ENCODE measurements around the gene PKMYT1. TPM values are rescaled to one million over a fixed set of nuclear protein-coding genes. Genes with fewer than 3 reads are reported as not detected.

The PKMYT1 gene
- total and polyA plus RNA-seq, 9 of the 15 experiments (the other 6 are each of a cell fraction or from before 2014, with no cell fraction given): 8.7 to 201 (median 37.8) TPM

DNA sequence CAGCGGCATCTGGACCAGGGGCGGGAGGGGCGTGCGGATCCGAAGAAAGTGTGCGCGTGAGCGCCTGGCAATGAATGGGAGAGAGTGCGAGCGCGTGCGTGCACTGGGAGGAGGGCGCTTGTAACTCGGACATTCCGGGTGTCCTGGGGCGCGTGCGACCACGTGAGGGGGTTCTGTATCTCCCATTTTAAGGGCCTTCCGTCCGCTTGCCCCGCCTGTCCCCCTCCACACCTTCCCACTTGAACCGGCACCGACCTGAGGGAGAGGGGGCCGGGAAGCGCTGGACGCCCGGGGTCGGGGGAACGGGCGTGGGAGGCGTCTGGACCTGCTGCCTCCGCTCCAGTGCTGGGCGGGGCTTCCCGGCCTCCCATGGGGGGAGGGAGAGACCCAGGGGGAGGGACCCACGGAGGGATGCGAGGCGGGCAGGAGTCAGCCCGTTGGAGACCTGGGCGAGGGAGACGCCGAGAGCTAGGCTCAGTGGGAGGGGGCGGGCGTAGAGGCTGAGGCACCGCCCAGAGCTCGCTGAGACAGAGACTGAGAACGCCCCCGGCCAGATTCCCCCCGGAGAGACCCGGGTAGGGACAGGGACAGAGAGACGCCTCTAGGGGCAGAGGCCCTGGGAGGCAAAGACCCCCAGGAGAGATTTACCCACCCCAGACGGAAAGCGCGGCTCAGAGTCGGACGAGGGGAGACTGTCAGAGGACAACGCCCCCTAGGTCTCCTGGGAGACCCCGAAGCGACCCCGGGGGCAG is 16.3 kb downstream of the PKMYT1 start, which contains the start of gene KREMEN2 (continued):
- TF ChIP-seq, protein P1, sequence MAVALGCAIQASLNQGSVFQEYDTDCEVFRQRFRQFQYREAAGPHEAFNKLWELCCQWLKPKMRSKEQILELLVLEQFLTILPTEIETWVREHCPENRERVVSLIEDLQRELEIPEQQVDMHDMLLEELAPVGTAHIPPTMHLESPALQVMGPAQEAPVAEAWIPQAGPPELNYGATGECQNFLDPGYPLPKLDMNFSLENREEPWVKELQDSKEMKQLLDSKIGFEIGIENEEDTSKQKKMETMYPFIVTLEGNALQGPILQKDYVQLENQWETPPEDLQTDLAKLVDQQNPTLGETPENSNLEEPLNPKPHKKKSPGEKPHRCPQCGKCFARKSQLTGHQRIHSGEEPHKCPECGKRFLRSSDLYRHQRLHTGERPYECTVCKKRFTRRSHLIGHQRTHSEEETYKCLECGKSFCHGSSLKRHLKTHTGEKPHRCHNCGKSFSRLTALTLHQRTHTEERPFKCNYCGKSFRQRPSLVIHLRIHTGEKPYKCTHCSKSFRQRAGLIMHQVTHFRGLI (CRISPR knock-in tag; IDR thresholded peaks at IDR 0.05): no peak
- no peak for TF ChIP-seq XRCC5 (IDR thresholded peaks at IDR 0.05; ENCODE audit: low read depth, low read length)
- TF ChIP-seq YBX1 (IDR thresholded peaks at IDR 0.05): no peak

- Histone ChIP-seq H3K4me2 (ENCODE audit: insufficient read depth, low read length) (peak overlapping the region; percentile 71), H3K4me3 (peak overlapping the region; percentile 53), H3K27ac (ENCODE audit: extremely low read depth, low read depth, low read length) (peak overlapping the region; percentile 83), H3K9ac (ENCODE audit: insufficient read depth in 1 of 2, low read depth in 2 of 2, low read length in 2 of 2) (peak overlapping the region; percentile 69 to 96), H3K27me3 (ENCODE audit: control insufficient read depth in 2 of 2, insufficient read depth in 2 of 2, low read length in 2 of 2) (no peaks in the 10 kb centered on the region), H2AFZ (ENCODE audit: low read depth, low read length) (peak overlapping the region; percentile 87), H3K36me3 (ENCODE audit: control insufficient read depth, insufficient read depth, low read length) (peaks cover 3% of the 10 kb centered on the region; the same call in 1 of the 3 replicates), H3K9me3 (replicated peaks; ENCODE audit: control insufficient read depth, insufficient read depth, low read depth, low read length) (no peaks in the 10 kb centered on the region), H3K4me1 (replicated peaks in 1 of 2; ENCODE audit: control insufficient read depth in 2 of 2, insufficient read depth in 2 of 2, low read length in 2 of 2) (peaks cover 6 to 71% of the 10 kb centered on the region in 2 experiments), H3K79me2 (ENCODE audit: control insufficient read depth, insufficient read depth, low read length) (no peaks in the 10 kb centered on the region), H3K9me1 (ENCODE audit: control insufficient read depth, insufficient read depth, low read length) (no peaks in the 10 kb centered on the region), H4K20me1 (replicated peaks; ENCODE audit: control insufficient read depth, insufficient read depth, low read length) (no peaks in the 10 kb centered on the region)
- CTCF ChIA-PET (ENCODE audit: low intra/inter-chr PET ratio): interaction anchor here (0.6 kb wide), 1 partner anchor 630 kb away, joined by 3 read pairs; no protein-coding TSS in a partner anchor
- FAIRE-seq: no peak
- DNase-seq (ENCODE audit: extremely low read depth in 1 of 4, low spot score in 3 of 4): peak; percentile 70 to 90 (median 80)
- in situ Hi-C loops (cut with MboI) (no loop called here), intact Hi-C loops (cut with micrococcal nuclease) (loop anchor here (10.0 kb wide), 1 partner anchor 62 kb away; the partner anchor contains the start of genes HCFC1R1, THOC6 and TNFRSF12A)
- peak; percentile 5 for ATAC-seq
- no TSS peak for BruUV-seq (replicated peaks)
- WGBS (ENCODE audit: insufficient coverage, low coverage, missing lambda C conversion rate): 6% methylated on average over 5 of the region's 40 CpGs
- POLR2A ChIA-PET: interaction anchor here (0.6 to 1.3 kb wide), 7 partner anchors 9 to 24 kb away, joined by 3 to 5 read pairs (median 3); partner anchors contain the start of gene PKMYT1
- TF ChIP-seq SAFB (IDR thresholded peaks at IDR 0.05; ENCODE audit: borderline replicate concordance, low read depth, low read length) (peak; percentile 84; the same call in 1 of the 2 replicates), KDM1A (IDR thresholded peaks at IDR 0.05) (peak in 1 of 2 experiments; percentile 91; a peak in 2 of 4 replicates), ZNF124 (CRISPR knock-in tag; IDR thresholded peaks at IDR 0.05) (no peak), EGR1 (conservative IDR thresholded peaks at IDR 0.05) (peak; percentile 93), ZNF444 (CRISPR knock-in tag; IDR thresholded peaks at IDR 0.05) (peak; percentile 80; the same call in 1 of the 2 replicates), CBFA2T3 (IDR thresholded peaks at IDR 0.05) (peak; percentile 21; the same call in 1 of the 2 replicates), SLC30A9 (CRISPR knock-in tag; IDR thresholded peaks at IDR 0.05) (no peak), ZBTB7A (IDR thresholded peaks at IDR 0.05; ENCODE audit: borderline replicate concordance, control insufficient read depth, low read depth, low read length) (0 out of 2 replicates have a peak, but pooled peaks have one; percentile 26)
- TF ChIP-seq, protein P2, sequence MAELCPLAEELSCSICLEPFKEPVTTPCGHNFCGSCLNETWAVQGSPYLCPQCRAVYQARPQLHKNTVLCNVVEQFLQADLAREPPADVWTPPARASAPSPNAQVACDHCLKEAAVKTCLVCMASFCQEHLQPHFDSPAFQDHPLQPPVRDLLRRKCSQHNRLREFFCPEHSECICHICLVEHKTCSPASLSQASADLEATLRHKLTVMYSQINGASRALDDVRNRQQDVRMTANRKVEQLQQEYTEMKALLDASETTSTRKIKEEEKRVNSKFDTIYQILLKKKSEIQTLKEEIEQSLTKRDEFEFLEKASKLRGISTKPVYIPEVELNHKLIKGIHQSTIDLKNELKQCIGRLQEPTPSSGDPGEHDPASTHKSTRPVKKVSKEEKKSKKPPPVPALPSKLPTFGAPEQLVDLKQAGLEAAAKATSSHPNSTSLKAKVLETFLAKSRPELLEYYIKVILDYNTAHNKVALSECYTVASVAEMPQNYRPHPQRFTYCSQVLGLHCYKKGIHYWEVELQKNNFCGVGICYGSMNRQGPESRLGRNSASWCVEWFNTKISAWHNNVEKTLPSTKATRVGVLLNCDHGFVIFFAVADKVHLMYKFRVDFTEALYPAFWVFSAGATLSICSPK (IDR thresholded peaks at IDR 0.05; ENCODE audit: borderline replicate concordance): no peak
- TF ChIP-seq, protein P3, sequence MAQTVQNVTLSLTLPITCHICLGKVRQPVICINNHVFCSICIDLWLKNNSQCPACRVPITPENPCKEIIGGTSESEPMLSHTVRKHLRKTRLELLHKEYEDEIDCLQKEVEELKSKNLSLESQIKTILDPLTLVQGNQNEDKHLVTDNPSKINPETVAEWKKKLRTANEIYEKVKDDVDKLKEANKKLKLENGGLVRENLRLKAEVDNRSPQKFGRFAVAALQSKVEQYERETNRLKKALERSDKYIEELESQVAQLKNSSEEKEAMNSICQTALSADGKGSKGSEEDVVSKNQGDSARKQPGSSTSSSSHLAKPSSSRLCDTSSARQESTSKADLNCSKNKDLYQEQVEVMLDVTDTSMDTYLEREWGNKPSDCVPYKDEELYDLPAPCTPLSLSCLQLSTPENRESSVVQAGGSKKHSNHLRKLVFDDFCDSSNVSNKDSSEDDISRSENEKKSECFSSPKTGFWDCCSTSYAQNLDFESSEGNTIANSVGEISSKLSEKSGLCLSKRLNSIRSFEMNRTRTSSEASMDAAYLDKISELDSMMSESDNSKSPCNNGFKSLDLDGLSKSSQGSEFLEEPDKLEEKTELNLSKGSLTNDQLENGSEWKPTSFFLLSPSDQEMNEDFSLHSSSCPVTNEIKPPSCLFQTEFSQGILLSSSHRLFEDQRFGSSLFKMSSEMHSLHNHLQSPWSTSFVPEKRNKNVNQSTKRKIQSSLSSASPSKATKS (CRISPR knock-in tag; IDR thresholded peaks at IDR 0.05): no peak
Measured at GRCh38 chr16:2963074-2963722, 17.0 kb downstream of the PKMYT1 start.
